T-helper 1 cell treated with Interleukin-12 subunit alpha and Interleukin-12 subunit beta and Interleukin-4 antibody, amounts not matched to agents 30 μg/mL and 1 μg/mL, for 36 hours (primary cell): ENCODE data around the gene CTNNBIP1.

ENCODE experiments used
- H3K27ac Mint-ChIP-seq: one replicate; pipeline ENCODE4 v1.8.0; 2021; ENCODE audit warnings: mild to moderate bottlenecking, mixed read lengths
- H3K27me3 Mint-ChIP-seq: one replicate; pipeline ENCODE4 v1.8.0; 2021; ENCODE audit warnings: low read depth, mixed read lengths
- H3K36me3 Mint-ChIP-seq: one replicate; pipeline ENCODE4 v1.8.0; 2021; ENCODE audit warnings: low read depth, mixed read lengths
- H3K4me1 Mint-ChIP-seq: one replicate; pipeline ENCODE4 v1.8.0; 2021; ENCODE audit warnings: low read depth, mixed read lengths
- H3K4me3 Mint-ChIP-seq: one replicate; pipeline ENCODE4 v1.8.0; 2021; ENCODE audit warnings: mild to moderate bottlenecking, moderate library complexity, mixed read lengths
- H3K9me3 Mint-ChIP-seq: one replicate; pipeline ENCODE4 v1.8.0; 2021; ENCODE audit warnings: mixed read lengths

Gene CTNNBIP1

DNA sequence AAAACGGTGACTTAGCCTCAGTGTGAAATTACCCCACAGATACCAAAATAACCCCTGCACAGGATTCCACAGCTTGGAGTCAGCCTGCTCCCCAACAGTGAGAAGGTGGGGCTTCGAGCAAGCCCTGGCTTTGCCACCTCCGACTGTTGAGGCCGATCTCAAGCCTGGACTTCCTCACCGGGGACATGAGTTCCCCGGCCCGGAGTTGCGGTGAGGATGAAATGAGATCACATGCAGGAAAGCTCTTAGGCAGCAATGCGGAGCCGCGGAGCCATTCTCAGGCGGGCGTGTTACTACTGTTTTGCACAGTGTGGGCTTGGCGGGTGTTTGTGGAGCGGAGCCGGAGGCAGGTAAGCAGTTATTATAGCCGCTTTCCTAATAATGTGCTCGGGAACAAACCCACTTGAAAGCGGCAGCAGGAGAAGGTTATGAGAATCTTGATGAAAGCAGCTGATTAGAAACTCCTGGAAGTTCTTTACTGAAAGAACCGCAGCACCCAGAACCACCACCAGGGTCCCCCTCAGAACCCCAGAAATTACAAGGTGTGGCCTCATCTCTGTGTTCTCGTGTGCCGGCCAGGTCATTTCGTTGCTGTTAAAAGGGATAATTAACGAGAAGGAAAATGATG, 82.4 kb downstream of the CTNNBIP1 start:
- Mint-ChIP-seq H3K4me3 (no peak overlapping the region), H3K27ac (no peak overlapping the region), H3K4me1 (peaks cover 18% of the 10 kb centered on the region), H3K36me3 (peaks cover 4% of the 10 kb centered on the region), H3K27me3 (peaks cover 3% of the 10 kb centered on the region), H3K9me3 (no peaks in the 10 kb centered on the region)

- H3K36me3 Mint-ChIP-seq: peaks cover 4% of the 10 kb centered on the region
- H3K4me1 Mint-ChIP-seq: peaks cover 28% of the 10 kb centered on the region
- no peak overlapping the region for H3K4me3 Mint-ChIP-seq
- no peaks in the 10 kb centered on the region for H3K9me3 Mint-ChIP-seq
- H3K27me3 Mint-ChIP-seq: peaks cover 3% of the 10 kb centered on the region
- H3K27ac Mint-ChIP-seq: peak overlapping the region; percentile 41
Observed at GRCh38 chr1:9826616-9827015, 83.5 kb downstream of the CTNNBIP1 start.

DNA sequence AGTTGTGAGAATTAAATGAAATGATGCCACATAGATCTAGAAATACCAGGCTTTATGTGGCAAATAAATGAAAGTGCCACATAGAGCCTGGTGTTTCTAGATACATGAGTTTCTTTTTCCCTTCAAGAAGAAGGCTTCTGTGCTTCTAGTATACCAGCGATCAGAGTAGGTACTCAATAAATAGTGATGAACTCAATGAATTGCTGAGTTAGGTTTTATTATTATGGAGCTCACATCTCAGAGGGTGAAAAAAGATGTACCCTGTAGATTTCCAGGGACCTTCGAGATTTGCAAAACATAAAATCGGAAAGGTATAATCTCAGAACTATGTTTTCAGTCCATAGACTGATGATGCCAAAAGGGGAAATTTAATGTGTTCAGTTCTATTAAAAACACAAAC, 84.0 kb downstream of the CTNNBIP1 start:
- H3K27me3 Mint-ChIP-seq: peaks cover 3% of the 10 kb centered on the region
- H3K27ac Mint-ChIP-seq: no peak overlapping the region
- H3K4me1 Mint-ChIP-seq: peaks cover 28% of the 10 kb centered on the region
- no peaks in the 10 kb centered on the region for H3K9me3 Mint-ChIP-seq
- H3K36me3 Mint-ChIP-seq: peaks cover 4% of the 10 kb centered on the region
- peak overlapping the region; percentile 68 for H3K4me3 Mint-ChIP-seq

GRCh38 chr1:9825093-9826074, 84.7 kb downstream of the CTNNBIP1 start:
- Mint-ChIP-seq H3K27ac (peak overlapping the region; percentile 69), H3K36me3 (peaks cover 6% of the 10 kb centered on the region), H3K4me3 (peak overlapping the region; percentile 68), H3K9me3 (no peaks in the 10 kb centered on the region), H3K27me3 (peaks cover 3% of the 10 kb centered on the region), H3K4me1 (peaks cover 30% of the 10 kb centered on the region)

- Mint-ChIP-seq H3K27me3 (no peaks in the 10 kb centered on the region), H3K4me3 (peak overlapping the region; percentile 68), H3K4me1 (peaks cover 32% of the 10 kb centered on the region), H3K9me3 (no peaks in the 10 kb centered on the region), H3K36me3 (peaks cover 6% of the 10 kb centered on the region), H3K27ac (peak overlapping the region; percentile 69)
Observed at GRCh38 chr1:9824702-9825089, 85.4 kb downstream of the CTNNBIP1 start.

- peak within 1 kb of the TSS; percentile 94 for H3K4me3 Mint-ChIP-seq
- no peaks in the 10 kb centered on the region for H3K9me3 Mint-ChIP-seq
- peaks cover 6% of the 10 kb centered on the region for H3K36me3 Mint-ChIP-seq
- peak within 1 kb of the TSS; percentile 79 for H3K27ac Mint-ChIP-seq
- H3K27me3 Mint-ChIP-seq: no peaks in the 10 kb centered on the region
- peaks cover 32% of the 10 kb centered on the region for H3K4me1 Mint-ChIP-seq
Observed at GRCh38 chr1:9823943-9824701, 85.9 kb downstream of the CTNNBIP1 start, which contains the start of gene CLSTN1. Gene CLSTN1, minus strand, starts transcription at chr1:9823965. Its CDS starts 232 bp downstream, at chr1:9823733.

- peak overlapping the region; percentile 51 for H3K4me3 Mint-ChIP-seq
- no peaks in the 10 kb centered on the region for H3K27me3 Mint-ChIP-seq
- H3K36me3 Mint-ChIP-seq: peaks cover 6% of the 10 kb centered on the region
- no peaks in the 10 kb centered on the region for H3K9me3 Mint-ChIP-seq
- H3K27ac Mint-ChIP-seq: no peak overlapping the region
- H3K4me1 Mint-ChIP-seq: peaks cover 33% of the 10 kb centered on the region
Observed at GRCh38 chr1:9823693-9823942, 86.5 kb downstream of the CTNNBIP1 start.

DNA sequence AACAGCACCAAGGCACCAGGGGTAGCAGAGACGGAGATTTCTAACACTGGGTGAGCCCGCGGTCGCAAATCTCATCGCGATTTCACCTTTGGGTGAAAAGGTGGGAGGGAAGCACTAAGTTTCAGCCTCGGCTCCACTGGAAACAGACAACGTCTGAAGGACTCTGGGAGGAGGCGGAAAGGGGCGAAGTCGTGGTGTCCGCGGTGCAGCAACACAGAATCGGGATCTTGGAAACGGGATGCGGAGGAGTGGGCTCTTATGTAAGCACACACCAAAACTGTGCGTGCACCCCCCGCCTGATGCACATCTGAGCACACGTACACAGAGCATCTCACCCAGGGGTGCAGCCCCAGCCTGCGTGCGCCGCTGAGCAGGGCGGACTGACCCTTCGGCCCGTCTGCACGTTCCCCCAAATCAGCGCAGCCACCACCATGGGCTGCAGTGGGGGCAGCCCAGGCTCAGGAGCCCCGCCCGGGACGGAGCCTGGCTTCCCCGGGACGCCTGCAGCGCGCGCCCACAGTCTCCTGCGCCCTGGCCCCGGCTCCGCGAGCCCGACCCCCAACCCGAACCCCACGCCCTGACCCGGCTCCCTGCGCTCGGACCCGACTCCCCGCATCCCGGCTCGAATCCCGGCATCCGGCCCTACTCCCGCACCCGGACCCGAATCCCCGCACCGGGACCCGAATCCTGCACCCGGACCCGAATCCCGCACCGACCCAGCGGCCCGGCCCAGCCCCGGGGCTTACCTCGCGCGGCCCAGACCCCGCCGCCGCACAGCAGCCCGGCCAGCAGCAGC, 87.0 kb downstream of the CTNNBIP1 start:
- no peaks in the 10 kb centered on the region for H3K27me3 Mint-ChIP-seq
- peak overlapping the region; percentile 79 for H3K27ac Mint-ChIP-seq
- H3K36me3 Mint-ChIP-seq: peaks cover 6% of the 10 kb centered on the region
- H3K4me3 Mint-ChIP-seq: peak overlapping the region; percentile 94
- H3K9me3 Mint-ChIP-seq: no peaks in the 10 kb centered on the region
- peaks cover 33% of the 10 kb centered on the region for H3K4me1 Mint-ChIP-seq

- Mint-ChIP-seq H3K36me3 (peaks cover 6% of the 10 kb centered on the region), H3K4me1 (peaks cover 33% of the 10 kb centered on the region), H3K4me3 (peak overlapping the region; percentile 94), H3K27me3 (no peaks in the 10 kb centered on the region), H3K27ac (peak overlapping the region; percentile 79), H3K9me3 (no peaks in the 10 kb centered on the region)
Observed at GRCh38 chr1:9822490-9822889, 87.6 kb downstream of the CTNNBIP1 start.

DNA sequence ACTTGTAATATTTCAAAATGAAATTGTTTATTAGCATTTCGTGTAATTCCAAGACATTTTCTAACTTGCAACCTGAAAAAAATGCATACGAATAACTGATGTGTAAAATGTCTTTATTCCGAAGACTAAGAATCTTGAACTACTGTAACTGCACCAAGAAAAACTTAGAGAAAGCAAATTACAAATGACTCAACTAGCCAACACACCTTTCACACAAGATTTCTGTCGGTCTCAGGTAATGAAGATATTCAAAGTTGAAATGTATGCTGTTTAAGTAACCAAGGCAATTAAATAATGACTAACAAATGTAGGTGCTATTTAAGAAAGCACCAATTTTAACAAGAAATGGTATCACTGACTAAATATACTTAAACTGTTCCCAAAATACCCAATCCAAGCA, 88.4 kb downstream of the CTNNBIP1 start:
- no peaks in the 10 kb centered on the region for H3K9me3 Mint-ChIP-seq
- H3K27me3 Mint-ChIP-seq: no peaks in the 10 kb centered on the region
- no peak overlapping the region for H3K27ac Mint-ChIP-seq
- H3K4me3 Mint-ChIP-seq: peak overlapping the region; percentile 94
- H3K4me1 Mint-ChIP-seq: peaks cover 33% of the 10 kb centered on the region
- peaks cover 6% of the 10 kb centered on the region for H3K36me3 Mint-ChIP-seq

GRCh38 chr1:9820521-9820920, 89.5 kb downstream of the CTNNBIP1 start:
- H3K36me3 Mint-ChIP-seq: peaks cover 6% of the 10 kb centered on the region
- no peak overlapping the region for H3K4me3 Mint-ChIP-seq
- no peak overlapping the region for H3K27ac Mint-ChIP-seq
- H3K4me1 Mint-ChIP-seq: peaks cover 26% of the 10 kb centered on the region
- H3K27me3 Mint-ChIP-seq: no peaks in the 10 kb centered on the region
- no peaks in the 10 kb centered on the region for H3K9me3 Mint-ChIP-seq

GRCh38 chr1:9817734-9818133, 92.3 kb downstream of the CTNNBIP1 start:
- peaks cover 6% of the 10 kb centered on the region for H3K36me3 Mint-ChIP-seq
- H3K27me3 Mint-ChIP-seq: no peaks in the 10 kb centered on the region
- H3K9me3 Mint-ChIP-seq: no peaks in the 10 kb centered on the region
- no peak overlapping the region for H3K4me3 Mint-ChIP-seq
- no peak overlapping the region for H3K27ac Mint-ChIP-seq
- peaks cover 22% of the 10 kb centered on the region for H3K4me1 Mint-ChIP-seq

GRCh38 chr1:9816199-9816598, 93.9 kb downstream of the CTNNBIP1 start:
- Mint-ChIP-seq H3K9me3 (no peaks in the 10 kb centered on the region), H3K27ac (no peak overlapping the region), H3K4me1 (peaks cover 15% of the 10 kb centered on the region), H3K27me3 (no peaks in the 10 kb centered on the region), H3K4me3 (no peak overlapping the region), H3K36me3 (peaks cover 5% of the 10 kb centered on the region)

GRCh38 chr1:9815150-9815549, 94.9 kb downstream of the CTNNBIP1 start:
- no peak overlapping the region for H3K4me3 Mint-ChIP-seq
- H3K27ac Mint-ChIP-seq: no peak overlapping the region
- peaks cover 12% of the 10 kb centered on the region for H3K4me1 Mint-ChIP-seq
- no peaks in the 10 kb centered on the region for H3K27me3 Mint-ChIP-seq
- peaks cover 3% of the 10 kb centered on the region for H3K36me3 Mint-ChIP-seq
- no peaks in the 10 kb centered on the region for H3K9me3 Mint-ChIP-seq
